H9 (cell line): ENCODE measurements around the gene S100A6. TPM values are rescaled to one million over a fixed set of nuclear protein-coding genes. Genes with fewer than 3 reads are reported as not detected.

ENCODE experiments used
- DNase-seq: peaks from one replicate; pipeline ENCODE4 v3.0.0-alpha.2; 2017
- H2AFZ ChIP-seq: one replicate; pipeline ENCODE4 v1.6.1; 2013; ENCODE audit warnings: mild to moderate bottlenecking, low read length, control low read depth, moderate library complexity
- H2AK5ac ChIP-seq: 2 replicates; pipeline ENCODE4 v1.6.1; 2013; ENCODE audit warnings: low read length, control low read depth, mixed read lengths; ENCODE audit not compliant: insufficient read length
- H2BK120ac ChIP-seq: one replicate; pipeline ENCODE4 v1.6.1; 2013; ENCODE audit warnings: low read depth, mild to moderate bottlenecking, low read length, control low read depth, inconsistent platforms; ENCODE audit not compliant: poor library complexity, severe bottlenecking
- H2BK12ac ChIP-seq: 2 replicates; pipeline ENCODE4 v1.6.1; 2013; ENCODE audit warnings: low read length, control low read depth, mixed read lengths, low read depth; ENCODE audit not compliant: insufficient read length
- H2BK15ac ChIP-seq: 2 replicates; pipeline ENCODE4 v1.6.1; 2013; ENCODE audit warnings: low read depth, low read length, control low read depth
- H2BK20ac ChIP-seq: one replicate; pipeline ENCODE4 v1.6.1; 2013; ENCODE audit warnings: low read depth, mild to moderate bottlenecking, low read length, control low read depth, inconsistent platforms; ENCODE audit not compliant: poor library complexity, severe bottlenecking
- H2BK5ac ChIP-seq: 2 replicates; pipeline ENCODE4 v1.6.1; 2013; ENCODE audit warnings: low read length, control low read depth, mixed read lengths; ENCODE audit not compliant: insufficient read length
- H3K14ac ChIP-seq: 2 replicates; pipeline ENCODE4 v1.6.1; 2013; ENCODE audit warnings: low read length, control low read depth; ENCODE audit not compliant: insufficient read depth
- H3K18ac ChIP-seq: 2 replicates; pipeline ENCODE4 v1.6.1; 2013; ENCODE audit warnings: low read depth, mild to moderate bottlenecking, mixed read lengths, low read length, control low read depth; ENCODE audit not compliant: insufficient read length
- H3K23ac ChIP-seq: 2 replicates; pipeline ENCODE4 v1.6.1; 2013; ENCODE audit warnings: low read length, control low read depth, mixed read lengths, low read depth; ENCODE audit not compliant: insufficient read length
- H3K23me2 ChIP-seq: 2 replicates; pipeline ENCODE4 v1.6.1; 2013; ENCODE audit warnings: low read depth, mild to moderate bottlenecking, mixed read lengths, low read length, control low read depth; ENCODE audit not compliant: insufficient read length, poor library complexity, severe bottlenecking
- H3K27ac ChIP-seq: 2 replicates; pipeline ENCODE4 v1.5.1; 2013; ENCODE audit warnings: low read length, control low read depth, mixed read lengths, low read depth; ENCODE audit not compliant: insufficient read length
- H3K27me3 ChIP-seq: 2 replicates; pipeline ENCODE4 v1.6.1; 2013; ENCODE audit warnings: low read length, control low read depth, inconsistent platforms; ENCODE audit not compliant: insufficient read depth
- H3K4ac ChIP-seq: 2 replicates; pipeline ENCODE4 v1.6.1; 2013; ENCODE audit warnings: low read depth, mild to moderate bottlenecking, control low read depth, inconsistent platforms, low read length, moderate library complexity
- H3K4me1 ChIP-seq: 2 replicates; pipeline ENCODE4 v1.6.1; 2013; ENCODE audit warnings: low read length, control low read depth, inconsistent platforms; ENCODE audit not compliant: insufficient read depth
- H3K4me2 ChIP-seq: 2 replicates; pipeline ENCODE4 v1.6.1; 2013; ENCODE audit warnings: low read length, control low read depth, mixed read lengths; ENCODE audit not compliant: insufficient read length, insufficient read depth
- H3K56ac ChIP-seq: 2 replicates; pipeline ENCODE4 v1.6.1; 2013; ENCODE audit warnings: low read depth, mild to moderate bottlenecking, mixed read lengths, low read length, control low read depth; ENCODE audit not compliant: insufficient read length
- H3K79me1 ChIP-seq: 2 replicates; pipeline ENCODE4 v1.6.1; 2013; ENCODE audit warnings: low read depth, mild to moderate bottlenecking, moderate library complexity, low read length, control low read depth, inconsistent platforms; ENCODE audit not compliant: insufficient read depth, poor library complexity, severe bottlenecking
- H3K79me2 ChIP-seq: 2 replicates; pipeline ENCODE4 v1.6.1; 2013; ENCODE audit warnings: low read length, control low read depth, inconsistent platforms; ENCODE audit not compliant: insufficient read depth
- H3K9ac ChIP-seq: 2 replicates; pipeline ENCODE4 v1.6.1; 2013; ENCODE audit warnings: low read length, control low read depth, mixed read lengths; ENCODE audit not compliant: insufficient read length; ENCODE audit errors: extremely low read depth
- H3K9me3 ChIP-seq: one replicate; pipeline ENCODE4 v1.6.1; 2013; ENCODE audit warnings: low read depth, low read length, inconsistent platforms; ENCODE audit not compliant: control insufficient read depth
- H3T11ph ChIP-seq: one replicate; pipeline ENCODE4 v1.6.1; 2013; ENCODE audit warnings: mild to moderate bottlenecking, low read length, control low read depth, inconsistent platforms
- H4K20me1 ChIP-seq: one replicate; pipeline ENCODE4 v1.6.1; 2013; ENCODE audit not compliant: control insufficient read depth, insufficient read length, insufficient read depth
- H4K5ac ChIP-seq: 2 replicates; pipeline ENCODE4 v1.6.1; 2013; ENCODE audit warnings: low read depth, mild to moderate bottlenecking, mixed read lengths, low read length, control low read depth; ENCODE audit not compliant: insufficient read length
- H4K8ac ChIP-seq: replicated peaks from 2 replicates; pipeline ENCODE4 v1.6.1; 2013; ENCODE audit warnings: low read length, control low read depth, mixed read lengths, low read depth; ENCODE audit not compliant: insufficient read length
- H4K91ac ChIP-seq: 2 replicates; pipeline ENCODE4 v1.6.1; 2013; ENCODE audit warnings: low read depth, mild to moderate bottlenecking, moderate library complexity, mixed read lengths, low read length, control low read depth; ENCODE audit not compliant: insufficient read length
- H3K27ac Mint-ChIP-seq, 3 experiments: 2 replicates in 2 of 3; 3 replicates in 1 of 3; pipeline ENCODE4 v1.8.0; 2020 to 2021; ENCODE audit warnings: mixed read lengths in 3 of 3, mild to moderate bottlenecking in 1 of 3, moderate library complexity in 1 of 3
- H3K27me3 Mint-ChIP-seq: 2 replicates; pipeline ENCODE4 v1.8.0; 2021; ENCODE audit warnings: low read depth, mild to moderate bottlenecking, moderate library complexity, mixed read lengths
- H3K36me3 Mint-ChIP-seq, 3 experiments: 2 replicates in 2 of 3; 3 replicates in 1 of 3; pipeline ENCODE4 v1.8.0; 2020 to 2021; ENCODE audit warnings: low read depth in 3 of 3, mixed read lengths in 3 of 3; ENCODE audit not compliant: insufficient read depth in 1 of 3
- H3K4me1 Mint-ChIP-seq, 2 experiments: 2 replicates each; pipeline ENCODE4 v1.8.0; 2020; ENCODE audit warnings: mixed read lengths in 2 of 2
- H3K4me3 Mint-ChIP-seq, 2 experiments: 2 replicates in 1 of 2; 3 replicates in 1 of 2; pipeline ENCODE4 v1.8.0; 2020 to 2021; ENCODE audit warnings: mild to moderate bottlenecking in 2 of 2, mixed read lengths in 2 of 2, moderate library complexity in 1 of 2
- H3K9me3 Mint-ChIP-seq, 2 experiments: 2 replicates in 1 of 2; 3 replicates in 1 of 2; pipeline ENCODE4 v1.8.0; 2020; ENCODE audit warnings: mild to moderate bottlenecking in 2 of 2, mixed read lengths in 2 of 2, moderate library complexity in 1 of 2
- CTCF ChIP-seq: fragments of 200-600 bp; sonication (generic); conservative IDR thresholded peaks from 3 replicates; pipeline ENCODE4 v1.8.0; 2021; ENCODE audit warnings: antibody characterized with exemption, mild to moderate bottlenecking
- WGBS: extraction: QIAGEN DNeasy Blood & Tissue Kit; methylation state at CpG from one replicate; pipeline ENCODE4 v1.1.7; 2013; ENCODE audit warnings: missing lambda C conversion rate, low lambda C conversion rate, mixed read lengths; ENCODE audit not compliant: insufficient read length; ENCODE audit errors: extremely low coverage; 5-methylcytosine and 5-hydroxymethylcytosine counted together
- total RNA-seq: library from RNA; stranded (reverse); gene quantifications from 2 replicates; pipeline ENCODE4 v1.2.1, GENCODE V29; 2021

Gene S100A6
- total RNA-seq, 1 experiment from 2014 or later: not detected

DNA sequence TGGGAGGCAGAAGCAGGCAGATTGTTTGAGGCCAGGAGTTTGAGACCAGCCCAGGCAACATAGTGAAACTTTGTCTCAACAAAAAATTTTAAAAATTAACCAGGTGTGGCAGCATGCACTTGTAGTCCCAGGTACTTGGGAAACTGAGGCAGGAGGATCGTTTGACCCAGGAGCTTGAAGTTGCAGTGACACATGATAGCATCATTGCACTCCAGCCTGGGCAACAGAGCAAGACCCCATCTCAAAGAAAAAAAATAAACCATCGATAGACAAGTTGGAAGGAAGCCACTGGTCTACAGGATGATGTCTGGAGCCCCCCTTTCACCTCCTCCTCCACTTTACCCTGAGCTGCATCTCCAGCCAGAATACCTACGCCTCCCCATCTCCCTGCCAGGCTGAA lies 16.5 kb downstream of the S100A6 start:
- Histone ChIP-seq H3K4me2 (no peak overlapping the region), H3K79me2 (no peaks in the 10 kb centered on the region), H3K9me3 (no peaks in the 10 kb centered on the region), H3K27me3 (no peaks in the 10 kb centered on the region; the same call in 1 of the 2 replicates), H2BK20ac (no peak overlapping the region), H4K5ac (no peak overlapping the region), H2BK5ac (no peak overlapping the region), H2BK12ac (no peak overlapping the region), H4K91ac (no peak overlapping the region), H3K4me1 (peaks cover 4% of the 10 kb centered on the region; the same call in 1 of the 2 replicates), H3K4ac (no peak overlapping the region), H2AK5ac (no peak overlapping the region), H3K27ac (no peak overlapping the region), H3K14ac (no peak overlapping the region), H2BK15ac (no peak overlapping the region), H2AFZ (no peak overlapping the region), H3K79me1 (no peaks in the 10 kb centered on the region), H3K56ac (no peak overlapping the region), H4K8ac (no peak overlapping the region), H4K20me1 (no peaks in the 10 kb centered on the region), H3T11ph (no peak overlapping the region), H3K23ac (no peak overlapping the region), H3K9ac (no peak overlapping the region), H3K18ac (no peak overlapping the region), H3K23me2 (no peaks in the 10 kb centered on the region), H2BK120ac (no peak overlapping the region)
- H3K4me1 Mint-ChIP-seq: peaks cover 19 to 27% of the 10 kb centered on the region in 2 experiments
- H3K27ac Mint-ChIP-seq: no peak overlapping the region
- no peak for TF ChIP-seq CTCF
- H3K9me3 Mint-ChIP-seq: peaks cover 2 to 3% of the 10 kb centered on the region in 2 experiments; a peak in 4 of 5 replicates
- no CpG with 5 or more reads among the region's 3 CpGs for WGBS
- H3K36me3 Mint-ChIP-seq: 0 out of 7 replicates have a peak, but pooled peaks cover 0 to 2% (median 0%) of the 10 kb centered on the region in 3 experiments
- no peak overlapping the region for H3K4me3 Mint-ChIP-seq
- no peak for DNase-seq
- H3K27me3 Mint-ChIP-seq: peaks cover 62% of the 10 kb centered on the region
